GM13976 (cell line): ENCODE data around the gene GSE1.

Experiments used
- DNase-seq: peaks from one replicate; pipeline ENCODE4 v3.0.0; 2012; ENCODE audit warnings: low spot score
- CTCF ChIP-seq: IDR thresholded peaks from 2 replicates; pipeline ENCODE4 v1.5.1; 2012; ENCODE audit warnings: borderline replicate concordance, mild to moderate bottlenecking; ENCODE audit not compliant: insufficient read depth; ENCODE audit errors: extremely low read depth, missing control alignments, control extremely low read depth
- in situ Hi-C: fragments of 300-500 bp; cut with MboI; formaldehyde crosslinking; loops from one replicate; pipeline ENCODE4 v1.12.0; 2022; ENCODE audit warnings: low sequenced_read_pairs, mixed read lengths, inconsistent platforms; ENCODE audit not compliant: unreplicated experiment

The GSE1 gene

GRCh38 chr16:85655216-85656129 lies 42.4 kb downstream of the GSE1 start:
- no peak for DNase-seq
- in situ Hi-C loops: no loop called here
- no peak for TF ChIP-seq CTCF

GRCh38 chr16:85656351-85657266 lies 43.5 kb downstream of the GSE1 start:
- TF ChIP-seq CTCF: no peak
- in situ Hi-C loops: no loop called here
- DNase-seq: no peak

GRCh38 chr16:85657267-85657650 lies 44.1 kb downstream of the GSE1 start:
- in situ Hi-C loops: no loop called here
- no peak for DNase-seq
- TF ChIP-seq CTCF: no peak

- no peak for TF ChIP-seq CTCF
- no peak for DNase-seq
- in situ Hi-C loops: no loop called here
Measured at GRCh38 chr16:85657996-85658395, 44.9 kb downstream of the GSE1 start.

GRCh38 chr16:85658504-85659326 lies 45.6 kb downstream of the GSE1 start:
- in situ Hi-C loops: no loop called here
- no peak for DNase-seq
- TF ChIP-seq CTCF: no peak

- no peak for TF ChIP-seq CTCF
- in situ Hi-C loops: no loop called here
- no peak for DNase-seq
Measured at GRCh38 chr16:85659336-85659735, 46.2 kb downstream of the GSE1 start.
